NT2/D1 (cell line): ENCODE measurements around the gene LVRN.

Source experiments
- DNase-seq: peaks from one replicate; pipeline ENCODE4 v3.0.0-alpha.2; 2011; ENCODE audit warnings: low read depth, low spot score
- H3K27me3 ChIP-seq: 2 replicates; pipeline ENCODE4 v1.6.0; 2011; ENCODE audit warnings: mild to moderate bottlenecking; ENCODE audit not compliant: insufficient read length, insufficient read depth
- H3K36me3 ChIP-seq: 2 replicates; pipeline ENCODE4 v1.6.1; 2011; ENCODE audit warnings: mild to moderate bottlenecking, low read length, mixed read lengths; ENCODE audit not compliant: insufficient read depth, insufficient read length
- H3K4me1 ChIP-seq: 2 replicates; pipeline ENCODE4 v1.5.1; 2011; ENCODE audit not compliant: insufficient read depth, insufficient read length
- H3K4me3 ChIP-seq: 2 replicates; pipeline ENCODE4 v1.5.1; 2011; ENCODE audit warnings: low read depth; ENCODE audit not compliant: insufficient read length
- H3K9ac ChIP-seq: 2 replicates; pipeline ENCODE4 v1.6.0; 2011; ENCODE audit warnings: low read depth; ENCODE audit not compliant: insufficient read length
- H3K9me3 ChIP-seq: 2 replicates; pipeline ENCODE4 v1.5.1; 2011; ENCODE audit warnings: mild to moderate bottlenecking, low read length; ENCODE audit not compliant: insufficient read depth
- SUZ12 ChIP-seq: IDR thresholded peaks from 2 replicates; pipeline ENCODE4 v1.6.1; 2011; ENCODE audit not compliant: insufficient read length, insufficient read depth; ENCODE audit errors: extremely low read depth
- YY1 ChIP-seq: IDR thresholded peaks from 2 replicates; pipeline ENCODE4 v1.6.1; 2011; ENCODE audit not compliant: insufficient read length, insufficient read depth
- ZNF274 ChIP-seq: IDR thresholded peaks from 2 replicates; pipeline ENCODE4 v1.6.1; 2011; ENCODE audit warnings: mild to moderate bottlenecking, low read depth, low read length

The LVRN gene

DNA sequence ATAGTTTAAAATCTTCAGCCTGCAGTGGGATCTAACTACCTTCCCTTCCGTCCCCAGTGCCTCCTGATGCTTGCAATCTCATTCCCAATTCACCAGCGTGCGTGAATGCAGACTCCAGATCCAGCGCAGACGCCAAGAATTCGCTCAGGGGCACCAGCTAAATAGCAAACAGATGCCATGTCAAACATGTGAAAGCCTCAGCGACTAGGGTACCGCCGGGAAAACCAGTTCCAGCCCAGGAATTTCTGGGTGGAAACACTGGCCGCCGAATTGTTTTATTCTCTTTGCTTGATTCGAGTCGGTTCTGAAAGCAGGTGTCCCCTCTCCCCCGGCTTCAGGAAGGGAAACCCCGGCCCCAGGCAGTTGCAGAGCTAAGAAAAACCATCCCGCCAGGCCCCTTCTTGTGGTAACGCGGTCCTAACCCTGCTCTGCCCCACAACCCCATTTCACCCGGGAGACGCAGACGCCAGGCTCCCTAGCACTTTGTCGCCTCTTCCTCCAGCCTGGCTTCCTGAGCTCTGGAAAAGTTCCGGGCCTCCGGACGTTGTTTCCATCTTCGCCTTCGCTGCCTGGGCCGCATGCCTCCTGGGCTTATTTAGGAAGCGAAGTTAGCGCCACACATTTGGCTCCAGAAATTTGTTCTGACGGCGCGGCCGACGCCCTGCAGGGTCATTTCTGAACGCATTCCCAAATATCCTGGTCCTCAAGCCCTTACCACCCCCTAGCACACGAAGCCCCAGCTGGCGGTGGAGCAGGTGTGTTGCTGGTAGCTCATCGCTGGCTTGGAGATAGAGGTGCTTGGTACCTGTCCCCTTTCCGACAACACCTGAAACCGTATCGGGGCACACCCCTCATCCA, 665 bp upstream of the LVRN start:
- H3K36me3 ChIP-seq = no peaks in the 10 kb centered on the region
- H3K9ac ChIP-seq = no peak overlapping the region
- no peaks in the 10 kb centered on the region for H3K4me1 ChIP-seq
- H3K9me3 ChIP-seq = no peaks in the 10 kb centered on the region
- no peak for DNase-seq
- TF ChIP-seq YY1 (no peak), SUZ12 (no peak), ZNF274 (no peak)
- H3K27me3 ChIP-seq = no peaks in the 10 kb centered on the region
- H3K4me3 ChIP-seq = no peak overlapping the region

DNA sequence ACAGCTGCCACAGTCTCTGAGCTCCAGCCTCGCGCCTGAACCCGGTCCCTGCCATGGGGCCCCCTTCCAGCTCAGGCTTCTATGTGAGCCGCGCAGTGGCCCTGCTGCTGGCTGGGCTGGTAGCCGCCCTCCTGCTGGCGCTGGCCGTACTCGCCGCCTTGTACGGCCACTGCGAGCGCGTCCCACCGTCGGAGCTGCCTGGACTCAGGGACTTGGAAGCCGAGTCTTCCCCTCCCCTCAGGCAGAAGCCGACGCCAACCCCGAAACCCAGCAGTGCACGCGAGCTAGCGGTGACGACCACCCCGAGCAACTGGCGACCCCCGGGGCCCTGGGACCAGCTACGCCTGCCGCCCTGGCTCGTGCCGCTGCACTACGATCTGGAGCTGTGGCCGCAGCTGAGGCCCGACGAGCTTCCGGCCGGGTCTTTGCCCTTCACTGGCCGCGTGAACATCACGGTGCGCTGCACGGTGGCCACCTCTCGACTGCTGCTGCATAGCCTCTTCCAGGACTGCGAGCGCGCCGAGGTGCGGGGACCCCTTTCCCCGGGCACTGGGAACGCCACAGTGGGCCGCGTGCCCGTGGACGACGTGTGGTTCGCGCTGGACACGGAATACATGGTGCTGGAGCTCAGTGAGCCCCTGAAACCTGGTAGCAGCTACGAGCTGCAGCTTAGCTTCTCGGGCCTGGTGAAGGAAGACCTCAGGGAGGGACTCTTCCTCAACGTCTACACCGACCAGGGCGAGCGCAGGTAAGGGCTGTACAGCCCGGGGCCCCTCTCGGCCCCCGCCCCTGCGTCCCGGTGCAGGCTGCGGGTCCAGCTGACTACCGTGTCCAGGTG, 509 bp downstream of the LVRN start:
- Histone ChIP-seq H3K4me3 (no peak overlapping the region), H3K36me3 (no peaks in the 10 kb centered on the region), H3K27me3 (no peaks in the 10 kb centered on the region), H3K9me3 (no peaks in the 10 kb centered on the region), H3K4me1 (no peaks in the 10 kb centered on the region), H3K9ac (no peak overlapping the region)
- no peak for TF ChIP-seq ZNF274
- no peak for TF ChIP-seq YY1
- no peak for DNase-seq

DNA sequence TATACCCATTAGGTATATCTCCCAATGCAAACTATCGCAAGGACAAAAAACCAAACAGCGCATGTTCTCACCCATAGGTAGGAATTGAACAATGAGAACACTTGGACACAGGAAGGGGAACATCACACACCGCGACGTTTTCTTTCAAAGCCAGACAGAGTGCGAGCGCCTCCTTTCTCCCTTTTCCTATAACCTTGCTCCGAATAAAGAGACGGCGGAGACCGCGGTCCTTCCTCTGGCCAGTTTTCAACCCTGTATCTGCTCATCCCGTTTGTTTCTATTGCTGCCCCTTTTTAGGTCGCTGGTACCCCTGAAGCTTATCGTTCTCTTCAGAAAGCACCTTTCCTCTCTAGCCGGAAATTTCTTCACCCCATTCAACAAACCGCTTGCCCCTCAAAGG, 1.3 kb downstream of the LVRN start:
- no peaks in the 10 kb centered on the region for H3K27me3 ChIP-seq
- no peak overlapping the region for H3K4me3 ChIP-seq
- DNase-seq = no peak
- H3K9me3 ChIP-seq = no peaks in the 10 kb centered on the region
- no peak for TF ChIP-seq YY1
- TF ChIP-seq ZNF274 = no peak
- TF ChIP-seq SUZ12 = no peak
- no peaks in the 10 kb centered on the region for H3K36me3 ChIP-seq
- no peak overlapping the region for H3K9ac ChIP-seq
- H3K4me1 ChIP-seq = no peaks in the 10 kb centered on the region

DNA sequence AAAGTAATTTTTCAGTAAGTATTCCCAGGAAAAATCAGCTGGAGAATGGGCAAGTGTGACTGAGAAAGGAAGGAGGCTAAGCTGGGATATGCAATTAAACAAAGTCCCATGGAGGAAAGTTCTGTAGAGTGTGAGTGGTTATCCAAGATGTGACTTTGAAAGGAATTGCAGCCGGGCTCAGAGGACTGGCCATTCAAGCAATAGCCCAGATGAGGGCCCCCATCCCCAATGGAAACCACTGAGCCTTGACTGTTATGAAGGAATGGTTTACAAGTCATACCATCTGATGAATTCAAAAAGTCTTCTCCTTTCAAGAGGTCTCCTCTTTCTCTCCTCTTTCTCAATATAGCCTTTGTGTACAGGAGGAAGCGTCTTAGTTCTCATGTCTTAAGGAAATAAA, 6.5 kb downstream of the LVRN start:
- no peak overlapping the region for H3K4me3 ChIP-seq
- no peak for DNase-seq
- TF ChIP-seq YY1 (no peak), SUZ12 (no peak)

DNA sequence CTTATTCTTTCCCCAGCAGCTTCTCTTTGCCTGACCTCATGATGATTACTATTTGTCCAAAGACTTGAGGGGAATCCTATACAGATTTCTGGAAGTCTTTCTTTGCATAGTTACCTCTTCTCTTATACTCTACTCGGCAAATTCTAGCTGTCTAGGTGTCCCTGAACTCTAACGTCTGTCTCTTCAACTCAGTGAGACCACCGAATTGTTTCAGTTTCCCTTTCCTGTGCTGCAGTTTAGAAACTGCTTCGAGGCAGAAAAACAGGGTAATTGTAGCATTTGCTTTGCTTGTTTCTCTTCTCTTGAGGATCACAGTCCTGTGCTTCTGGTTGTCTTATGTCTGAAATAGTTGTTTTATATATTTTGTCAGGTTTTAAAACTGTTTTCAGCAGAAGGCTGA, 14.8 kb downstream of the LVRN start:
- TF ChIP-seq YY1 (no peak), ZNF274 (no peak), SUZ12 (no peak)
- no peaks in the 10 kb centered on the region for H3K27me3 ChIP-seq
- H3K9me3 ChIP-seq = no peaks in the 10 kb centered on the region
- H3K4me1 ChIP-seq = no peaks in the 10 kb centered on the region
- DNase-seq = no peak
- no peak overlapping the region for H3K4me3 ChIP-seq
- H3K9ac ChIP-seq = no peak overlapping the region
- H3K36me3 ChIP-seq = no peaks in the 10 kb centered on the region

More for the DNA sequence above, 6.5 kb downstream of the LVRN start:
- no peaks in the 10 kb centered on the region for H3K27me3 ChIP-seq
- no peaks in the 10 kb centered on the region for H3K9me3 ChIP-seq
- H3K9ac ChIP-seq = no peak overlapping the region
- no peaks in the 10 kb centered on the region for H3K36me3 ChIP-seq
- no peaks in the 10 kb centered on the region for H3K4me1 ChIP-seq

DNA sequence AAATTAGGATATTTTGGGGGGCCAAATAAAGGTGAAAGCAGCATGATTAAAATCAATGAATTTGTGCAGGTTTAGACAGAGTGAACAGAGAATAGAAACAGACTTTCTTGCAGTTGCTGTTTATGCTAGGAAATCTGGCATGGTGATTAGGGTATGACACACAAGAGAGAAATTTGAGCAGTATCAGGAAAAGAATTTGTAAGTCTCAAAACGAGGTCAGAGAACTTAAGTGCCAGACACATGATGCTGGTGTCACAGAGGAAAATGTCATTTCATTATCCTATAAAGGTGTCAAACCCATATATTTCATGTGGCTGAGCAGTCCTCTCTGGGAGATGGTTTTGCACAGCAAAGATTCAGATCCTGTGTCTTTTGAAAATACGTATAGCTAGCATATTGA, 15.7 kb downstream of the LVRN start:
- no peak overlapping the region for H3K4me3 ChIP-seq

DNA sequence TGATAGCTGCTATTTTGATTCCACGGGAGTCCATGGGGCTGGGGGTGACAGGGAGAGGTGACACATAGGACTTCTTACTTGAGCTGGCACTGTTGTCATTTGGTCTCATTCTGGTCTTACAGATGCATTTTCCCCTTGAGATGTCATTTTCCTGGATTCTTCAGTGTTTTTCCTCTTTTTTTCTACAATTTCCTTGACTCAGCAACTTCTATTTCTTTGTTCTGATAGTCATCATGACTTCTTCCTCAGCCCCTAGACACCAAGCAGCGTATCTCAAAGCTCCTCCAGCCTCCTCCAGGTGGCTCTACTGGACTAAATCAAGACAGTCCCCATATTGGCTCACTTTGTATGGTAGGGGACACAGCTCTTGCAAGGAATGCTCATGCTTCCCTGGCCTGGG, 16.5 kb downstream of the LVRN start:
- Histone ChIP-seq H3K27me3 (no peaks in the 10 kb centered on the region), H3K36me3 (no peaks in the 10 kb centered on the region), H3K9ac (no peak overlapping the region), H3K4me3 (no peak overlapping the region), H3K4me1 (no peaks in the 10 kb centered on the region), H3K9me3 (no peaks in the 10 kb centered on the region)
- TF ChIP-seq ZNF274 (no peak), SUZ12 (no peak), YY1 (no peak)
- no peak for DNase-seq

More for the DNA sequence above, 15.7 kb downstream of the LVRN start:
- H3K4me1 ChIP-seq = no peaks in the 10 kb centered on the region
- no peak for DNase-seq
- no peak overlapping the region for H3K9ac ChIP-seq
- H3K9me3 ChIP-seq = no peaks in the 10 kb centered on the region
- H3K27me3 ChIP-seq = no peaks in the 10 kb centered on the region
- H3K36me3 ChIP-seq = no peaks in the 10 kb centered on the region
- TF ChIP-seq ZNF274 (no peak), YY1 (no peak), SUZ12 (no peak)
